Activated naive CD8-positive, alpha-beta T cell treated with anti-CD3 and anti-CD28 coated beads, Interleukin-2, amount 50 U/mL, for 24 hours (primary cell): ENCODE data around the gene KLRC3.
"Not testable (repeated sequence)": the region's sequence is repeated elsewhere in the genome, so short reads cannot be mapped to it uniquely, and the experiment has no call there.

ENCODE experiments used
- ATAC-seq: fragments of 150-1000 bp; cut with Tn5 transposase; one replicate; pipeline ENCODE4 v1.10.0; 2021
- DNase-seq: peaks from one replicate; pipeline ENCODE4 v3.0.0; 2021
- H3K27ac Mint-ChIP-seq: one replicate; pipeline ENCODE4 v1.8.0; 2021; ENCODE audit warnings: mild to moderate bottlenecking, mixed read lengths
- H3K27me3 Mint-ChIP-seq: one replicate; pipeline ENCODE4 v1.8.0; 2021; ENCODE audit warnings: mixed read lengths
- H3K36me3 Mint-ChIP-seq: one replicate; pipeline ENCODE4 v1.8.0; 2021; ENCODE audit warnings: low read depth, mixed read lengths
- H3K4me1 Mint-ChIP-seq: one replicate; pipeline ENCODE4 v1.8.0; 2021; ENCODE audit warnings: mixed read lengths
- H3K4me3 Mint-ChIP-seq: one replicate; pipeline ENCODE4 v1.8.0; 2021; ENCODE audit warnings: mild to moderate bottlenecking, moderate library complexity, mixed read lengths
- H3K9me3 Mint-ChIP-seq: one replicate; pipeline ENCODE4 v1.8.0; 2021; ENCODE audit warnings: mixed read lengths

KLRC3 gene

GRCh38 chr12:10392394-10392930 is 27.9 kb downstream of the KLRC3 start:
- peaks cover 64% of the 10 kb centered on the region for H3K4me1 Mint-ChIP-seq
- peak; percentile 54 for DNase-seq
- H3K4me3 Mint-ChIP-seq: peak overlapping the region; percentile 68
- no peaks in the 10 kb centered on the region for H3K27me3 Mint-ChIP-seq
- peak overlapping the region; percentile 90 for H3K27ac Mint-ChIP-seq
- peaks cover 20% of the 10 kb centered on the region for H3K36me3 Mint-ChIP-seq
- H3K9me3 Mint-ChIP-seq: no peaks in the 10 kb centered on the region
- ATAC-seq: peak; percentile 42

DNA sequence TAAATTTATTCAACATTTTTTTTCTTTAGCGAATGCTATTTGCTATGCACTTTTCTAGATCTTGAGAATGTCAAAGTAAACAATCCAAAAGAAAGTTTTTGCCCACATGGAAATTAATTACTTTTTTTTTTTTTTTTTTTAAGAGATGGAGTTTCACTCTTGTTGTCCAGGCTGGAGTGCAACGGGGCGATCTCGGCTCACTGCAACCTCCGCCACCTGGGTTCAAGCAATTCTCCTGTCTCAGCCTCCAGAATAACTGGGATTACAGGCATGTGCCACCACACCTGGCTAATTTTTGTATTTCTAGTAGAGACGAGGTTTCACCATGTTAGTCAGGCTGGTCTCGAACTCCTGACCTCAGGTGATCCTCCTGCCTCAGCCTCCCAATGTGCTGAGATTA is 29.4 kb downstream of the KLRC3 start:
- ATAC-seq, H3K27me3 Mint-ChIP-seq, DNase-seq, H3K9me3 Mint-ChIP-seq, H3K4me3 Mint-ChIP-seq: not testable (repeated sequence)
- Mint-ChIP-seq H3K36me3 (peaks cover 30% of the 10 kb centered on the region), H3K4me1 (peaks cover 57% of the 10 kb centered on the region), H3K27ac (peak overlapping the region; percentile 79)

- H3K4me3 Mint-ChIP-seq: peak within 1 kb of the TSS; percentile 88
- H3K36me3 Mint-ChIP-seq: peaks cover 39% of the 10 kb centered on the region
- H3K9me3 Mint-ChIP-seq: no peaks in the 10 kb centered on the region
- peaks cover 54% of the 10 kb centered on the region for H3K4me1 Mint-ChIP-seq
- H3K27ac Mint-ChIP-seq: peak within 1 kb of the TSS; percentile 97
- no peaks in the 10 kb centered on the region for H3K27me3 Mint-ChIP-seq
- DNase-seq (no peak), ATAC-seq (no peak)
Observed at GRCh38 chr12:10389904-10390303, 30.5 kb downstream of the KLRC3 start, which contains the start of gene KLRK1. Gene KLRK1, minus strand, starts transcription at chr12:10390041. Its CDS starts 1,231 bp downstream, at chr12:10388810.

DNA sequence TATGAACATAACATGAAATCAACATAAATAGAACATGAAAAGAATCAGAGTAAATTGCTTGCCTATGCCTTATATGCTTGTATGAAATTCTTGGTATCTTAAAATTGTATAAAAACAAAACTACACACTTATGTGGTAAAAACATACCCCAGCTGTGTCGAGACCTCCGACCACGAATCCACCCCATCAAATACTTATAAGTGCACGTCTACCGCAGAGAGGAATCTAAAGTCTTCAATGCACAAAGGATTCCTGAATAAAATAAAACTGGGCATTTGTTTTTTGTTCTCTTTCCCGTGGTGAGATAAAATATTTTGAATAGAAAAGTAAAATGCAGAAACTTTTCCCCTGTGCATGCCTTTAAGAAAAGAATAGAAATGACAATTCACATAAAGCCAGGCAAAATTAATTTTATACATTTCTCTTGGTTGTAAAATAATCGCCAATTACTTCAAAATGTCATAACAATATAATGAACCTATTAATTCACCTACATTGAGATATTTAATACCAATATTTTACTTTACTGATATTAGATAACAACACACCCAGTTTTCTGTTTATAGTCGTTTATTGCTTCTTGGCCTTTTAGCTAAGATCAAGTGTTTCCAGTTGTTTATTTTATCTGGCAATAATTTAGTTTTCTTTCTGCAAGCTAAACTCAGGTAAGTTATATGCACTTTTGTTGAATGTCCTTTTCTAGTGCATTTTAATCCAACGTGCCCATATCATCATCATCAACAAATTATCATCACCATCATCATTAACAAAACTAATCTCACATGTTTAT is 31.6 kb downstream of the KLRC3 start:
- ATAC-seq (no peak), DNase-seq (no peak)
- Mint-ChIP-seq H3K4me1 (peaks cover 54% of the 10 kb centered on the region), H3K4me3 (peak overlapping the region; percentile 88), H3K27me3 (no peaks in the 10 kb centered on the region), H3K27ac (peak overlapping the region; percentile 97), H3K9me3 (no peaks in the 10 kb centered on the region), H3K36me3 (peaks cover 50% of the 10 kb centered on the region)

- H3K4me1 Mint-ChIP-seq: peaks cover 54% of the 10 kb centered on the region
- ATAC-seq, H3K27me3 Mint-ChIP-seq, H3K9me3 Mint-ChIP-seq, DNase-seq: not testable (repeated sequence)
- peak overlapping the region; percentile 97 for H3K27ac Mint-ChIP-seq
- H3K4me3 Mint-ChIP-seq: peak overlapping the region; percentile 88
- H3K36me3 Mint-ChIP-seq: peaks cover 60% of the 10 kb centered on the region
Observed at GRCh38 chr12:10387498-10387897, 32.9 kb downstream of the KLRC3 start.

DNA sequence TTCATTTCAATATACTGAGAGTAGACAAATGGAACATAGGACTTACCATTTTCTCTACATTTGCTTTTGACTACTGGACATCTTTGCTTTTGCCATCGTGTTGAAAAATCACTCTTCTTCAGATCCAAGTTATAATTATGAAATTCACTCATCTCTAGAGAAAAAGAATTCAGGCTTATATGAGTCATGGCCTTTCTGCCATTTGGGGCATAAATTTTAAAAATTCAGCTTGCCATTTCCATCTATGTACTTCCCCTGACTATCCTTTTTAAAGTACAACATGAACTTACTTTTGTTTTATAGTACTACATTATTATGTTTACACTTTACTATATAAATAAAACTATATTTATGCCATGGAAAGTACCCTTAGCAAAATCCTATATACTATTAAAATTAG is 33.5 kb downstream of the KLRC3 start:
- ATAC-seq (no peak), DNase-seq (no peak)
- Mint-ChIP-seq H3K27me3 (no peaks in the 10 kb centered on the region), H3K36me3 (peaks cover 66% of the 10 kb centered on the region), H3K4me1 (peaks cover 54% of the 10 kb centered on the region), H3K9me3 (no peaks in the 10 kb centered on the region), H3K27ac (peak overlapping the region; percentile 97), H3K4me3 (peak overlapping the region; percentile 88)

DNA sequence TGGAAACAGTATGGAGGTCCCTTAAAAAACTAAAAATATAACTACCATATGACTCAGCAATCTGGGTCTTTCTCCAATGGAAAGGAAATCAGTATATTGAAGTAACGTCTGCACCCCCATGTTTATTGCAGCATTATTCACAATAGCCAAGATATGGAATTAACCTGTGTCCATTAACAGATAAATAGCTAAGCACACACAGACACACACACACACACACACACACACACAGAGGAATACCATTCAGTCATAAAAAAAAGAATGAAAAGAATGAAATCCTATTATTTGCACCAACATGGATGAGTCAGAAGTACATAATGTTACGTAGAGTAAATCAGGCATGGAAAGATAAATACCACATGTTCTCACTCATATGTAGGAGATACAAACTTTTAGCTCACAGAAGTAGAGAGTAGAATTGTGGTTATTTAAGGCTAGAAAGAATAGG is 35.2 kb downstream of the KLRC3 start:
- peak; percentile 84 for ATAC-seq
- H3K27ac Mint-ChIP-seq: peak overlapping the region; percentile 97
- no peak for DNase-seq
- H3K27me3 Mint-ChIP-seq: no peaks in the 10 kb centered on the region
- peaks cover 61% of the 10 kb centered on the region for H3K4me1 Mint-ChIP-seq
- H3K4me3 Mint-ChIP-seq: peak overlapping the region; percentile 88
- no peaks in the 10 kb centered on the region for H3K9me3 Mint-ChIP-seq
- peaks cover 83% of the 10 kb centered on the region for H3K36me3 Mint-ChIP-seq

GRCh38 chr12:10384191-10384590 is 36.2 kb downstream of the KLRC3 start:
- Mint-ChIP-seq H3K9me3 (no peaks in the 10 kb centered on the region), H3K27ac (peak overlapping the region; percentile 97), H3K4me1 (peaks cover 67% of the 10 kb centered on the region), H3K36me3 (peaks cover 85% of the 10 kb centered on the region), H3K4me3 (peak overlapping the region; percentile 88), H3K27me3 (no peaks in the 10 kb centered on the region)
- DNase-seq (no peak), ATAC-seq (no peak)

GRCh38 chr12:10381928-10382628 is 38.3 kb downstream of the KLRC3 start:
- peaks cover 86% of the 10 kb centered on the region for H3K36me3 Mint-ChIP-seq
- H3K4me3 Mint-ChIP-seq: peak overlapping the region; percentile 88
- no peak for DNase-seq
- H3K9me3 Mint-ChIP-seq: no peaks in the 10 kb centered on the region
- peaks cover 88% of the 10 kb centered on the region for H3K4me1 Mint-ChIP-seq
- ATAC-seq: peak; percentile 20
- H3K27me3 Mint-ChIP-seq: no peaks in the 10 kb centered on the region
- H3K27ac Mint-ChIP-seq: peak overlapping the region; percentile 97

GRCh38 chr12:10378737-10379136 is 41.7 kb downstream of the KLRC3 start:
- Mint-ChIP-seq H3K36me3 (peaks cover 77% of the 10 kb centered on the region), H3K27ac (peak overlapping the region; percentile 81), H3K4me1 (peaks cover 94% of the 10 kb centered on the region)
- peak; percentile 82 for ATAC-seq
- not testable (repeated sequence) for H3K9me3 Mint-ChIP-seq, DNase-seq, H3K4me3 Mint-ChIP-seq, H3K27me3 Mint-ChIP-seq

- ATAC-seq (no peak), DNase-seq (no peak)
- no peaks in the 10 kb centered on the region for H3K9me3 Mint-ChIP-seq
- no peaks in the 10 kb centered on the region for H3K27me3 Mint-ChIP-seq
- peaks cover 77% of the 10 kb centered on the region for H3K36me3 Mint-ChIP-seq
- peak overlapping the region; percentile 68 for H3K4me3 Mint-ChIP-seq
- H3K27ac Mint-ChIP-seq: peak overlapping the region; percentile 88
- peaks cover 91% of the 10 kb centered on the region for H3K4me1 Mint-ChIP-seq
Observed at GRCh38 chr12:10374624-10375018, 45.8 kb downstream of the KLRC3 start.

GRCh38 chr12:10372559-10372958 is 47.8 kb downstream of the KLRC3 start:
- Mint-ChIP-seq H3K4me3 (peak overlapping the region; percentile 3), H3K4me1 (peaks cover 73% of the 10 kb centered on the region), H3K9me3 (peaks cover 4% of the 10 kb centered on the region), H3K27me3 (no peaks in the 10 kb centered on the region), H3K27ac (peak overlapping the region; percentile 93), H3K36me3 (peaks cover 75% of the 10 kb centered on the region)
- peak; percentile 40 for ATAC-seq
- no peak for DNase-seq

DNA sequence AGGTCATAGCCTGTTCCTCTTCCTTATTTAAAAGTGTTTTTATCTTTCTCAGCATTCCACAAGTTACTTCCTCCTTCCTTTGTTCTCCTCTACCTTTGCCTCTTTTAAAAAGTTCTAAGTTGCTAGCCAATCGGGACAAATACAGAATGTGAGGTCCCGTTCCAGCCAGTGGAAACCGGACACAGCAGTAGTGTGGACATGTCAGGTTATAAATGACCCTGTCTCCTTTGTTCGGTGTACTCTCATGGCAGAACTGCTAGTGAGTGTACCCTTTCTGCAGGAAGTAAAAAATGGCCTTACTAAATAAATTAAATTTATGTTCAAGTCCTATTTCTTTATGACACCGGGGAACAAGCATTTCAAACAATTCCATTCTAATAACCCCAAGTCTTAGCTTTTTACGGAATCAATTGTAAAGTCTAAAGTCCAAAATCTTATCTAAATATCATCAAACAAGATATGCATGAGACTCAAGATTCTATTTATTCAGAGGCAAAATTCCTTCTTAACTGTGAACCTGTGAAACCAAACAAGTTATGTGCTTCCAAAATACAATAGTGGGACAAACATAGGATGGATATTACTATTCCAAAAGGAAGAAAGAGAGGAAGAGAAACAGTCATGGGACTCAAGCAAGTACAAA is 48.4 kb downstream of the KLRC3 start:
- Mint-ChIP-seq H3K36me3 (peaks cover 75% of the 10 kb centered on the region), H3K4me1 (peaks cover 67% of the 10 kb centered on the region), H3K4me3 (peak overlapping the region; percentile 9), H3K27ac (peak overlapping the region; percentile 93)
- DNase-seq, H3K27me3 Mint-ChIP-seq, H3K9me3 Mint-ChIP-seq, ATAC-seq: not testable (repeated sequence)
